HG03521 (cell line): ENCODE data around the gene PIK3R6.

Experiments used
- ATAC-seq: cut with Tn5 transposase; IDR thresholded peaks from one replicate; pipeline ENCODE4 v1.9.1; 2021; ENCODE audit warnings: mild to moderate bottlenecking, moderate library complexity; ENCODE audit not compliant: unreplicated experiment

PIK3R6 gene, protein sequence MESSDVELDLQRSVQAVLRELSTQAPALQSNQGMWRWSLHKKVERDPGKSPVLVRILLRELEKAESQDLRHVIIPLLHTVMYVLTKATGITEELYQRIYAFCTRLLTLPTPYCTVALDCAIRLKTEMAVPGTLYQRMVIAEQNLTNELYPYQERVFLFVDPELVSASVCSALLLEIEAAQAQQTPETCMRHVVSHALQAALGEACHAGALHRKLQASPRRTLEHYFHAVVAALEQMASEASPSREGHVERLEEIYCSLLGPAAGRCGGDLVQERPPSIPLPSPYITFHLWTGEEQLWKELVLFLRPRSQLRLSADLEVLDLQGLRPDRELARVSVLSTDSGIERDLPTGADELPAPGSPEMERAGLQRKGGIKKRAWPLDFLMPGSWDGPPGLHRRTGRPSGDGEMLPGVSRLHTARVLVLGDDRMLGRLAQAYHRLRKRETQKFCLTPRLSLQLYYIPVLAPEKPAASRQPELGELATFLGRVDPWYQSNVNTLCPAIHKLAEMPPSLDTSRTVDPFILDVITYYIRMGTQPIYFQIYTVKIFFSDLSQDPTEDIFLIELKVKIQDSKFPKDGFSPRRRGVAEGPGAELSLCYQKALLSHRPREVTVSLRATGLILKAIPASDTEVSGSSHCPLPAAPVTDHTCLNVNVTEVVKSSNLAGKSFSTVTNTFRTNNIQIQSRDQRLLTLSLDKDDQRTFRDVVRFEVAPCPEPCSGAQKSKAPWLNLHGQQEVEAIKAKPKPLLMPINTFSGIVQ

DNA sequence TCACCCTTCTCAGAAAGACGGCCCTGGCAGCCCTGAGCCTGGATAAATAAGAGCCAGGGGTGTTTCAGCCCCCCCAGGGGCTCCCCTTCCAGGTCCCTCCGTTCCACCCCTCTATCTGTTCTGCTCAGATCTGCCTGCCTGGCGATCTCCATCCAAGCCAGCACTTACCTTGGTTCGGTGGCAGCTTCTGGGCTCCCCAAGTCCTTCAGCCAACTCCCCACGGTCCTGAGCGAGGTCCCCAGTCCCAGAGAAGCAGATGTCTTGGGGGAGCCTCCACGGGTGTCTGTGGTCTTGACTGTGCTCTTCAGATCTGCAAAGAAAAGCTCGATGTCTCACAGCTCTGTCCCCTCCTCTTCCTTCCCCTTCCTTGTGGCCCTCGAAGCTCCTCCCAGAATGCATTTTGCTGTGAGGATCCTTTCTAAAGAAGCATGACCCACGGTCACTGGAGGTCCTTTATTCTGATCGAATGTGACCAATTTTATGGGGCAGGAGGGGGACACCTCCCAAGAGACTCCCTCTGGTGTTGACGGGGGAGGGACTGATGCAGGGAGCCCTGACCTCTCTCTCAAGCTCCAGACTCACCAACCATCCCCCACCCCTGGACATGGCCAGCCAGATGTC, at the start of gene PIK3R6:
Gene PIK3R6, minus strand, starts transcription at position 314 of the 621 bp plus-strand sequence. CDS start 17,880 bp downstream, outside the sequence.
- ATAC-seq, result no peak

DNA sequence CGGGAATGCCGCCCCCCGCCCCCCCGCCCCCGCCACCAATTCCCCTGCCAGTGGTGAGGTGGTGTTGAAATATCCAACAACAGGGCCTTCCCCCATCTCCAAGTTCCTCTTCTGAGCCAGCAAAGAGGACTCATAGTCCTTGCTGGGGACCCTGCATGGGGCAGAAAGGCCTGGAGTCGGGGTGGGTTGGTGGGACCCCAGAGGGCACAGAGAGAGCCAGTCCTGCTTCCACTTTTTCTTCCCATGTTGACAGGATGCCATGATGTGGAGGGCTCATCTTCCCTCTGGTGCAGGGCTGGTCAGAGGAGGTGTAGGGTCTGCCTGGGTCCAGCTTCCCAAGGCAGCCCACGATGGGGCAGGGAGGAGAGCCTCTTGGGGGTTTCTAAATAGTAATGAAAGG, 49.0 kb upstream of the PIK3R6 start:
- ATAC-seq, result no peak

DNA sequence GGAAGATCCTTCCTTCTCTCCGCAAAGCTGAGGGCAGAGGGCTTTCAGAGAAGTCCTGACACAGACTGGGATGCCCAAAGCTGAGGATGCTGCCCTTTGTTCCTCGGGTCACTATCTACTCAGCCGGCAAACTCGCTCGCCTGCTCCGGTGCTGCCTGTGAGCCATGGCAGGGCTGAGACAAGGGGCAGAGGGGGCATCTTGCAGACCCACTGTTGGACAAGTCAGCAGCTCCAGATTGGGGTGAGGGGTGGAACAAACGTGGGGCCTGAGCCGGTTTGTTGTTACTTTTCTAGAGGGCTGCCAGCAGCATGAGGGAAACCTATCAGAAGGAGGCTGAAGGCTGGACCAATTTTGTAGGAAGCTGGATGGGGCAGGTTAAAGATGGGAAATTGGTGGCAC, 47.1 kb upstream of the PIK3R6 start:
- no peak for ATAC-seq

DNA sequence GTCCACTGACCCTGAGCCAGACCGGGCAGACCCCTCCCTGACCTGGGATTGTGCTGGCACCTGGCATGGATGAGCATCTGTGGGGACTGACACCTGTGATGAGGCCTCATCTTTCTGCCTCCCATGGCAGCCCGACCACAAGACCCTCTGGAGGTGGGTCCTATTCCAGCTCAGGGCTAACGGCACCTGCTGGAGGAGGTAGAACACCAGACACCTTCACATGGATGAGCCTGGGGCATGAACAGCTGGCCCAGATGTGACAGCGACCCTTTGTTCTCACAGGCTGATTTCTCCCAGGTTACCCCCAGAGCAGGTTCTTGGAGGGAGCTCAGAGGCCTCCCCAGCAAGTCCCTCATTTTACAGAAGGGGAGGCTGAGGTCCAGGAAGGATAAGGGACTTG, 46.4 kb upstream of the PIK3R6 start:
- no peak for ATAC-seq

DNA sequence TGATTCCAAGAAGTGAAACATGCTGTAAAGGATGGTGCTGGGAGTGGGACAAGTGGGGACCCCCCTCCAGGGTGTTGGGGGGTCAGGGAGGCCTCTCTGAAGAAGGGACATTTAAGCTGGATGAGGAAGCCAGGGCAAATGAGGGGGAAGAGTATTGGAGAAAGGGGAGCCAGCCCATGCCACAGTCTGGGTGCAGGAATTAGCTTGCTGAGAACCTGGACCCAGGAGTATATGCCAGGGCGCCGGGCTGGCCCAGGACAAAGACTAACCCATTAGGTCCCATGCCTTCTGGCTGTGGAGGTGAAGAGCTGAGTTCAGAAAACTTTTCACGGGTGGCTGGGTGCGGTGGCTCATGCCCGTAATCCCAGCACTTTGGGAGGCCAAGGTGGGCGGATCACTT, 45.6 kb upstream of the PIK3R6 start:
- ATAC-seq, result no peak

DNA sequence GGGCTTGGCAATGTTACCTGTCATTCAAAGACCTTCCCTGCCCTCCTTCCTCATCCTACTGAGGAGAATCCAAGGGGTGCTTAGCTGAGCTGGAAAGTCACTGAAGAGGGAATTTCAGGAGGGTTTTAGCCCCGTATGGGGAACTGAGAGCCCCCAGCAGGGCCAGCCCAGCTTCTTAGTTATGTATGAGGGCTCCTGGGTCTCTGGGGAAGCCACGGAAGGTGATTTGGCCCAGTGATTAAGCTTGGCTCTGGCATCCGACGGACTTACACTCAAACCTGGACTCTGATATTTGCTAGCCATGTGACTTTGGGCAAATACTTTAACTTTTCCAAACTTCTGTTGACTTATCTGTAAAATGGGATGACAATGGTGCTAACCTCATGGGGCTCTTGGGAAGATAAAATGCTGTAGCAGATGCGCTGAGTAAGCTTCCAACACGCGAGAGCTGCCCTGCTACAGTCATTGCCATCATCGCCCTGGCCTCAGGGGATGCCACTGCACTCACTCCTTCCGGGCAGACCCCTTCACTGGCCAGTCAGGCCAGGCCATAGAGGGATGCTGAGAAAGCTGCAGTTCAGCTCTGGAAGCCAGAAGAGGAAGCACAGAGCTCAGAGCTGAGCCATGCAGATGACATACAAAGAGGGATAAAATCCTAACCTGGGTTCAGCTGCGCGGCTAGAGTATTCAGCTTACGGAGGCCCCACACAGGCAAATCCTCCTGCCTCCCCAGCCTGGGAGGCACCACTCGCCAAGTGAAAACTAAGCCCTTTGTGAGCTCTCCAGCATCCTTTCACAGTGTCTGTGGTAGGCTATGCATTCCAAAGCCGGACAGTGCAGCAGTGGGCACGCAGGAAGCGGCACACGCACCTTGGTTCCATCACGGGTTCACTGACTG, 44.9 kb upstream of the PIK3R6 start:
- ATAC-seq, result no peak

DNA sequence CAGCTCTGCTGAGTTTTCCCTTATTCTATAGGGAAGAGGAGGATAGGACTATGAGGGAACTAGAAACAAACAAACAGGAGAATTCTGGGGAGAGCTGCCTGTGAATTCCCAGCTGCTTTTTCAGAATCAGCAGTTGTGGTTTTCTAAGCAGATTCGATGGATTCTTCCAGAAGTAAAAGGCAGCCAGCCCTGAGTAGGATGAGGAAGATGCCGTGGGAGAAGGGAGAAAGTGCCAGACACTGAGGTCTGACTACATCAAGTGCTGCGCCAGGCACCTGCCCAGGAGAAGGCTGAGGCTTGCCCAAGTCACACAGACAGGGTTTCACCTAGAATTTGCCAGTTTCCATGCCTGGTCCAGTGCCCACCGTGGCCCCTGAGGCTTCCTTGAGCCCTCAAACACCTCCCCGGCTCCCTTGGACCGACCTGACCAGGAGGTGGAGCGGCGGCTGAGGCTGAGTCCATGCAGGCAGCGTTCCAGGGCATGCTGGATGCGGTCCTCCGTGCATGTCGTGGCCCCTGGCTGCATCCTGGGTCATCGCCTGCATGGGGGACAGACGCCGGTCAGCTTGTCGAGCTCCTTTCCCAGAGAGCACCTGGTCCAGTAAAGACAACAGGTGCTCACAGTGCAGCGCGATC, 43.6 kb upstream of the PIK3R6 start:
- ATAC-seq, result no peak

DNA sequence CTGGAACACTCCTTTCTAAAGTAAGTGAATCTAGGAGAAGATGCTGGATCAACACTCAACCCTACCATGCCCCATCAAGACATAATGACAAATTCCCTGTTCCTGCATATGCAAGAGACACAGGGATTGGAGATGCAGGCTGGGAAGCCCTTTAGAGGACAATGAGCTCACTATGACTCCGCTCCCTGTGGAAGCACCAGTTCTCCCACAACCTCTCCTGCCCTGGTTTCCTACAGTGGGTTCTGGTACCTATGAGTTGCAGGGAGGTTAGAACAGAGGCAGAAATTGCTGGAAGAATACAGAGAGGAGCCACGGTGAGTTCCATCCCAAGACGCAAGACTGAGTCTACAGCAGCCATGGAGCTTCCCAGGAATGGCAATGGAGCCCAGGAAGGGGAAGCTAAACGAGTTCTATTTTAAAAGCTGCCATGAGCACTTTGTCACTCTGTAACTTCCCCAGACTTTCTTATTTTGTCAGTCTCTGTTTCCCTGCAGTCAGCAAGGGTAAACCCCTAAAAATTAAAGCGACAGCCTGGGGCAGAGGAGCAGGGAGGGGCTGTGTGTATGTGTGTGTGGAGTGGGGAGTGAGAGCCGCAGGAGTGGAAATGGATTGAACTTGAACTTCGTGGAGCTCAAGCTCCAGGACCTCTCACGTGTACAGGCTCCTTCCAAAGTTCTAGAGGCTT, 42.3 kb upstream of the PIK3R6 start:
- ATAC-seq, result no peak

DNA sequence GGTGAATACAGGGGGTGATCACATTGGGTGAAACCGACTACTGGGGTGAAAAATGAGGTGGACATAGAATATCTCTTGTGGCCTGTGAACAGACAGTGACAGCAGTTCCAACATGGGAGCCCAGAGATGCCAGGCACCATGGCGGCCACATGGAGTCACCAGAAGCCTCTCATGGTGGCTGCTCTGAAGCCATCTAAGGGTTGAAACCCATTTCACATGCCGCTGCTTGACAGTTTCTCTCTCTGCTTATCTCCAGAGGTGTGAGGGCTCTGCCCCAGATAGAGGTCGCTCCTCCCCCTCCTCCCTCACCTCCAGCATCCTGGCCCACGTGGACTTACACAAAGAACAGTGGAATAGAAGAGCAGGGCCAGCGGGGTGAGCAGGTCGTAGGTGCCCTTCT, 37.9 kb upstream of the PIK3R6 start:
- no peak for ATAC-seq

DNA sequence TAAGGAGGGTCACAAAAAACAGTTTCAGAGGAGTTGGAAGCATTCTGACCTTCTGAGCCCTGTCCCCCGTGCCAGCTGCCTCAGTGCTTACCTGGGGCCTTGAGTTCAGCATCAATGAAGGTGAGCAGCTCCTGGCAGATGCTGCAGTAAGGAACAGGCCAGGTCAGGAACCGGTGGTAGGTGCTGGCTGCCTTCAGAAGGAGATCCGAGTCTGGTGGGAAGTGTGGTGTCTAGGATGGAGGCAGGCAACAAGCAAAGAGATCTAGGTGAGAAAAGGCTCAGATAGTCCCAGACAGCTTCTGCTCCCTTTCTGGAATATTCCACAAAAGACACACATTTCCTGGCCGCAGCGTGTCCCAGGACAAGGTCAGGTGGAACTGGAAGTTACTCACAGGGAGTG, 37.2 kb upstream of the PIK3R6 start:
- no peak for ATAC-seq

DNA sequence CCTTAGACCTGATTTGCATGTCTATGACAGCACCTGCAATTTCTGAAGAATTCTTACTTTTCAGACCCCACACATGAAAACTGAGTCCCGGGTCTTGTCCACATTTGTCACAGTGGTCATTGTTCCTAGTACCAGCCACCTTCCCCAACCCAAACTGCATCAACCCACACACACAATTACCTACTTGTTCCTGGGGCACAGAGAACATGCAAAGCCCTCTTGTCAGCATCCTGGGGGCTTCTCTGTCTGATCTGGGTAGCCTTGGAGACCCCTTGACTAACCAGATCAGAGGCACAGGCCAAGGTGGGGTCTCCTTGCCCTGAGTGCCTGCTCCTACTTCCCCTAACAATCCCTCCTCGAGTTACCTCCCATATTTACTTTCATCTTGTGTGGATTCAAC, 36.7 kb upstream of the PIK3R6 start:
- no peak for ATAC-seq

DNA sequence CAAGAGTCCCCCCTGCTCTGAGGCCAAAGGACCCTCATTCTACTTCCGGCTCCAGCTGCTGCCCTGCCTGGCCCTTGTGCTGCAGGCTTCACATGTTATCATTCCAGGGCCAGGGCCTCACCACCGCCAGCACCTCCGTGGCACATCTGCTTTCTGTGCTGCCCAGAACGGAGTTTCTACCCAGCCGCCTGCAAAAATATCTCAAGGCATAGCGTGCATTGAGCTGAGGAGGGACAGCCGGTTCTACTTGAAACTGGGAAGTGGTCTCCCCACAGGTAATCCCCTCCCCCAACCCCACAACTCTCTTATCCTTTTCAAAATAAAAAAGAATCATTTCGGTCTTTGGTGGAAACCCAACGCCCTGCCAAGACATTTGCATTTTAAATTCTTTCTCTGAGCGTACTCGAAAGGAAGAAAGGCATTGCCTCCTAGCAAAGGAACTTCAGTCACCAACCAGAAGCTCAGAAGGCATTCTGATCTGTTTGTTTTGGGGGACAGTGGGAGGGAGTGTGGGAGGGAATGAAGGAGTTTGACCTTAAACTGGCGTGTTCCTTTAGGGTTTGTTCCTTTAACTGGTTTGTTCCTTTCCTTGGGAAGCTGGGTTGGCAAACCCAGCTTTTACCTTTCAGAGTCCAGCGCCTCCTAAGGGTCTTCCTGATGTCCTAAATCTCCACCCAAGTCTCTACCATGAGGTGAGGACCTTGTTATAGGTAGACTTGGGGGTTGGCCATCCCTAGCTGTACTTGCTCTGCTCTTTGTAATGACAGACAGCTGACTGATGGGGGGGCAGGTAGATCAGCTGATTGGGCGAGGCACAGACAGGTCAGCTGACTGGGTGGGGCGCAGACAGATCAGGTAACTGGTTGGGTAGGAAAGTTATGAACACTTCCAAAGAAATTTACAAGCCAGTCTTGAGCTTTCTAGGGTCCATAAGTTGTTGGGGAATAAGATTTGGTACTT, 33.4 kb upstream of the PIK3R6 start:
- no peak for ATAC-seq

DNA sequence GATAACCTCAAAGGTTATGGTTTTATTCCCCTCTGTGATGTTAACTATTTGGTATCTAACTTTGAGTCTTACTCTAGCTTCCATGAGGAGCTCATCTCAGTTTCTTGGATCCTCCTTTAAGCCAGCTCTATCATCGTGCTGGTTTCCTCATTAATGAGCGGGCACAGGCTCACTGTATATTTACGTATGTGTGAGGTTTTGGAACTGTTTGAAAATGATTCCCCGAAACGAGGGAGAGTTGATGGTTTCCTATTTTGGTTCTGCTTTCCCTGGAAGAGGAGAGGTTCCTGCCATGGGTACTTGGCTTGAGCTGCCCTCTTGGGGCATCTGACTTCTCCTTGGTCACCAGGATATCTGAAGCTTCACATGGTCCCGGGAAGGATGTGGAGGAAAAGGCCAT, 32.7 kb upstream of the PIK3R6 start:
- ATAC-seq, result no peak

DNA sequence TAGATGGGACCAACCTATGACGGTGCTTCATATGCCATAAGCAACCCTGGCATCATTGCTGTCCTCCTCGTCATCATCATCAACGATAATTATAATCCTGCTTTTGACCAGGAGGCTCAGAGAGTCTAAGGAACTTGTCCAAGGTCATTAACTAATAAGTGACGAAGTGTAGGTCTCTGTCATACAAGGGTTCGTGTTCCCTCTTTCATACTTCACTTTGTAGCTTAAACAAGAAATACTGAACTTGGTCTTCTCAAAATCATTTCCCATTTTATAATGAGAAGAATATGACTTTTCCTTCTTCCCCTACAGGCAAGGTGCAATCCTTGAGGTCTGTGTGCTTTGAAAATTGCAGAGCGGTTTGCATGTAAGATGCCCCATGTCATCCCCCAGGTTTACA, 31.2 kb upstream of the PIK3R6 start:
- no peak for ATAC-seq

DNA sequence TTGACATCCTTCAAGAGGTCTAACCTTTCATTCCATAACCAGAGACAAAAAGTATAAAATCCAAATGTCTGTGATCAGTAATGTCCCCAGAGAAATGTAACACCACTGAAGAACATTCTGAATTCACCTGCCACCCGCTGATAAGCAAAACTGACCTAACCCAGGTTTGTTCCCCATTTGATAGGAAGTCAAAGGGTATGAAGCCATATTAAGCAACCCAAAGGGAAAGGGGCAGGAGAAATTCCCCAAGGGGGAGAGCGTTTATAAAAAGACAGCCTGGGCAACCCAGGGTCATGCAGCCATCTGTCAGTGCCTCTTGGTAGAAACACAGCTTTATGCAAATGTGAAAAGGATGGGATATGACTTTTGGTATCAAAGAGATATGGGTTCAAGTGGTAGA, 30.7 kb upstream of the PIK3R6 start:
- no peak for ATAC-seq

DNA sequence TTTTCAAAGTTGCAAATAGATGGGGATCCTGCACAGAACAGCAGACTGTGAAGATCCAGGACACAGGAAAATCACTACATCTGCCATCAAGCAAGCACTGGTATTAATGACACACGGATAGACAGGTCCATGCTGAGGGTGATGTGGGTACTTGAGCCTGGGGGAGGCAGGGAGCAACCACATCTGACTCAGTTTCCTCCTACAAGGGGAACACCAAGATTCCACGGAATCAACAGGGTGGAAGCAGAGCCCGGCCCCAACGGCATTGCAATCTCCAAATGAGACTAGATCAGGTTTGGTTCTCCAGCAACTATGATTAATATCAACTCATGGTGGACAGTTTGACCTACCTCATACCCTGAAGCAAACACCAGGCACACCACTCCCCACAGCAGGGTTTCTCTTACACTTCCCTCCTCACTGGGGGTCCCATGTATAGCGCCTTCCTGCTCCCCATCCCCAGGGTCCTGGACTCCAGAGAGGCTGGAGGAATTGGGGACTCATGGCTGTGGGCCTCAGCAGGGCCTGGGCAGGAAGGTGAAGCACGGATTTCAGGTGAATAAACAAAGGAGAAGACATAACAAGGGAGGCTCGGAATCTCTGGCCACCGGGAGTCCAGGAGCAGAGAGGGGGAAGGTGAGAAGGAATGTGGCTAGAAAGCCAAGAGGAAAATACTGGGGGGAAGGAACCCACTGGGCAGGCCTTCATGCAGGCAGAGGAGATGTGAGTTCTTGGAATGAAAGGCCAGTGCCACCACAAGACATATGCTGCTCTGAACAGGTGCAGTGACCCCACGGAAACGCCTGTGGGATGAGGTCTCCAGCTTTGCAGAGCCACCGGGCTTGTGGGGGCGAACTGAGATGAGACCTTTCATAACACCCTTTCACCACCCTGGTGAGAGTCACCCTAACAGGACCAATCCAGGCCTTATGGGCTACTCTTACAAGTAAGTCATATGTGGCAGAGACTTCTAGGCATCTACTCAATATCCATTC, 29.5 kb upstream of the PIK3R6 start:
- ATAC-seq, result no peak

DNA sequence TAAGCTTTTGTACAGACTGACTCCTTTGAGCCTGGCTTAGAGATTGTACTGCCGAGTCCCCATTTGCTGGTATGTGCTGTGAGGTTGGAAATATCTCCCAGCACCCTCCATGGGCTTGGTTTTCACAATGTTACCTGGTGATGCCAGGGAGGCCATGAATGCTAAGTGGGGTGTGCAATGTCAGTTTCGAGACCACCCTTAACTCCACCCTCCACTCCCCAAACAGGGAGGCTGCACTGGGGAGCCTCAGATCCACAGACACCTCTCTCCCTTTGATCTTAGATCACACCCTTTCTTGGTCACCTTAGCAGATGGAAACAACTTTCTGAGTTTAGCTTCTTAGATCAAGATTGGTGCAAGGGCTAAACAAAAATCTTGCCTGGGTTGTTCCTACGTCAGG, 28.6 kb upstream of the PIK3R6 start:
- no peak for ATAC-seq
